KOPT-K1 (cell line): ENCODE measurements around the gene HOXB7.

Source experiments
- H3K27ac ChIP-seq: fragments of 200-600 bp; sonication (generic); 2 replicates; pipeline ENCODE4 v1.5.1; 2016; ENCODE audit warnings: antibody characterized with exemption, mild to moderate bottlenecking, low read depth, low read length; ENCODE audit not compliant: poor library complexity, severe bottlenecking
- H3K36me3 ChIP-seq: fragments of 200-600 bp; sonication (generic); 2 replicates; pipeline ENCODE4 v1.5.1; 2017; ENCODE audit warnings: antibody characterized with exemption, mild to moderate bottlenecking, low read length, moderate library complexity; ENCODE audit not compliant: insufficient read depth
- H3K9me3 ChIP-seq: fragments of 200-600 bp; sonication (generic); 2 replicates; pipeline ENCODE4 v1.5.1; 2017; ENCODE audit warnings: antibody characterized with exemption, low read length, mild to moderate bottlenecking; ENCODE audit not compliant: insufficient read depth, poor library complexity, severe bottlenecking

Gene HOXB7

DNA sequence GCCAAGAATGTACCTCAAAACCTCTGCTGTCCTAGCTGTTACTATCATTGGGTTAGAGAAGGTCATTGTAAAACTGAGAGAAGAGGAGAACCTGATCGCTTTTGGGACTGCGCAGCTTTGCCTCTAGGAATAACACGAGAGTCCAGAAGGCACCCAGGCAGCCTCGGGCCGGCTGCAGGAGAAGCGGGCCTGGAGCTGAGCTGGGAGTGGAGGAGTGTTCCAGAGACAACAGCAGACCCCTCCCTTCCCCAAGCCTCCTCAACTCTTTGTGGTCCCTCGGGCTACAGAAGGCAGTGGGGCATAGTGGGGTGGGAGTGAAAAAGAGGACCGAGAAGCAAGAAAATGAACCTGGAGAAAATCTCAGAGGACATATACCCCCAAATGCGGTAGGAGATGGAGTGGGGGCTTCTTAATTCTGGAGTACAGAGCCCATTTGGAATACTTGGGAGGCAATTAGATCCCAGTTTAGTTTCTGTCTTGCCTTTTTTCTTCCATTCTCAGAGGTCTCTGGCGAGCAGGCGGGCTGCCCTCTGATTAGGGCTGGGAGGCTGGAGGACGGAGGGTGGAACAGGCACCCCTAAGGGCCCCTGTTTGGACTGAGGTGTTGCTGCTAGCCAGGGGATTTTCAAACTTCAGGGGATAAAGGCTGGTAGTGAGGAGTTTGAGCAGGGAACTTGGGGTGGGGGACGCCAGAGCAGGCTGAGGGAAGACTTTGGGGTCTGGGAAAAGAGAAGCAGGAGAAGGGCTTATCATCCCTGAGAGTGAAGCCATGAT lies 52.6 kb downstream of the HOXB7 start:
- no peak overlapping the region for H3K27ac ChIP-seq
- no peaks in the 10 kb centered on the region for H3K36me3 ChIP-seq
- no peaks in the 10 kb centered on the region for H3K9me3 ChIP-seq
